Cardiac septum (tissue), 1 donor: ENCODE measurements around the gene RGMA. TPM values are rescaled to one million over a fixed set of nuclear protein-coding genes. Genes with fewer than 3 reads are reported as not detected.

Experiments used
- DNase-seq: peaks from one replicate; pipeline ENCODE4 v3.0.0-alpha.2; 2020; ENCODE audit warnings: low spot score
- intact Hi-C: fragments of 100-400 bp; cut with DNase I; formaldehyde crosslinking; loops from one replicate; pipeline ENCODE4 v1.14.0; 2022
- total RNA-seq: library from RNA; stranded (reverse); fragmentation: NEBNext Ultra II Directional; extraction: Animal tissue kit (Norgen Biotek cat#: 25700); gene quantifications from one replicate; pipeline ENCODE4 v1.2.1, GENCODE V29; 2021
- donor health status: DM: no; HTN: no; CAD: no.

The RGMA gene
- total RNA-seq, 1 donor from 2014 or later, result 16.5 TPM

- no peak for DNase-seq
- intact Hi-C loops, result no loop called here
These were observed 91.2 kb downstream of the RGMA start for GRCh38 chr15:92997821-92998220.

- DNase-seq, result no peak
- intact Hi-C loops, result no loop called here
These were observed 96.3 kb downstream of the RGMA start for GRCh38 chr15:92992720-92993119.

DNA sequence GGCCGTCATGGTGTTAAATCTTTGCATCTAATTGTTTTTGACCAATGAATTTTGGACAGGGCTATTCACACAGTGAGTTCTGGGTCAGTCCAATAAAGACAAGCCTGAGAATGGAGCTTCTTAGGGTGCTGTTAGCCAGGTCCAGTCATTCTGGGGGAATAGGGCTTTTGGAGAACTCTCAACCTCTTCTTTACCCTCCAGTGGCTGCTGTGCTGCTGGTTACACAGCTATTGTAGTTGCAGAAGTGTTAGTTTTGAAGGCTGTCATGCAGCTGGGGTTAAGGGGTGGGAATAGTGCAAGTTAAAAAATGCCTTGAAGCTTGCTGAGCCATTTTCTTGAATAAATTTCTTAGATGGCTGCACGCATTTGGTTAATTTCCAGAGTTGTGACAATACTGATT lies 99.0 kb downstream of the RGMA start:
- intact Hi-C loops, result no loop called here
- no peak for DNase-seq

- intact Hi-C loops, result no loop called here
- no peak for DNase-seq
These were observed 99.5 kb downstream of the RGMA start for GRCh38 chr15:92989470-92989869.

Other genes with a start within 250 kb of the RGMA start
- 59.5 TPM for gene CHD2, start 188.9 kb downstream of the RGMA start, total RNA-seq